GM18868 (cell line): Measurements from ENCODE around the gene LMBRD1.
"Not testable (repeated sequence)": the region's sequence is repeated elsewhere in the genome, so short reads cannot be mapped to it uniquely, and the experiment has no call there.

Experiments
- ATAC-seq: cut with Tn5 transposase; IDR thresholded peaks from one replicate; pipeline ENCODE4 v1.9.1; 2021; ENCODE audit warnings: mild to moderate bottlenecking, moderate library complexity; ENCODE audit not compliant: unreplicated experiment

LMBRD1 gene

DNA sequence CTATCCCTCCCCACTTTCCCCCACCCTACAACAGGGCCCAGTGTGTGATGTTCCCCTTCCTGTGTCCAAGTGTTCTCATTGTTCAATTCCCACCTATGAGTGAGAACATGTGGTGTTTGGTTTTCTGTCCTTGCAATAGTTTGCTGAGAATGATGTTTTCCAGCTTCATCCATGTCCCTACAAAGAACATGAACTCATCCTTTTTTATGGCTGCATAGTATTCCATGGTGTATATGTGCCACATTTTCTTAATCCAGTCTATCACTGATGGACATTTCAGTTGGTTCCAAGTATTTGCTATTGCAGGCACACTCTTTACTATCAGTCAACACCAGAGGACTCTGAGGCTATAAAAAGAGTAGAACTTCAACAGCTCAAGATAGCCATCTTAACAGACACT is 2.0 kb upstream of the LMBRD1 start:
- ATAC-seq = not testable (repeated sequence)

DNA sequence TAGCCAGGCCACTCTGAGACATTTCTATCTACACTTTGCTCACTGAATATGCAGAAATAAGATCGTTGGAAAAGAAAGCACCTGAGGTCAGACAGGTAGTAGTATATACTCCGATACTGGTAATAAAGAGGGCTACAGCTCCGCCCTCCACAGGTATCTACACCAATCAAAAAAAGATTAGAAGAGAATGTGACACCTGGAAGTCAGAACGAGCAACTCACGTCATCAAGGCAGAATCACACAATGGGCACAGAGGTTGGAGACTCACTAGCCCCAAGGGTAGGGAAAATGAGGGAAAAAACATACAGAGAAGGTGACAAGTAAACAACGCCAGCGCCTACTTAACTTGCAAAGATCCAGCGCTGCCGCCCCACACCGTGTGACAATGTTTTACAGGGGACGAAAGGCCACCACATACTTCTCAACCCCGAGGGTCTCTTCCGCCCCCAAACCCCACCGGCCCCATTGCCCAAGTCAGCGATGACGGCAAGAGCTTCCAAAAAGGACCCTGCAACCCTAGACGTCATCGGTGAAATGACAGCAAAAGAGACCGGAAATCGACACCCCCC is 653 bp downstream of the LMBRD1 start:
- ATAC-seq = peak; percentile 31

DNA sequence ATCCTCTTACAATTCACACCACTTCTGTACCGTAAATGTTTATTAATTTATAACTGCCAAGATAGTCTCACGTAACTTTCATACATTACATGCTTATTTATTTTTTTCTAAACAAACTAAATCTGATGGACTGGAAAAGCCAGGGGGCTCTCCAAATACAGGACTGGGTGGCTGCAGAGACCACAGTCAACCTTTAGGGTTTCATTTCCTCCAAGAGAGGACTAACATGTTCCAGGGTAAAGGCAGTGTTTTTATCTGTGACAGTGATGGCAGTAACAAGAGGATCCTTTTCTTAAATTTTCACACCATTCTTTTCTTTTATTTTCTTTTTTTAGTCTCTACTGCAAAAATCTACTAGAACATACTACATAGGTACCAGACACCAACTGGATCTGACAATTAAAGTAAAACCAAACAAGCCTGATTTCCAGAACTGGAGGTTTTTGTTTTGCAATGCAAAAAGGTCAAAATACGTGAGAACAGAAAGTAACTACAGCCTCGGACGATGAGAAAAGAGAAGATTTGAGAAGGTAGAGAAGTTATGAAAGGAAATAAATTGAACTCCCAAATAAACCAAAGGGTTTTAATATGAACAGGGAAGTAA is 1.2 kb downstream of the LMBRD1 start:
- ATAC-seq = peak; percentile 42

DNA sequence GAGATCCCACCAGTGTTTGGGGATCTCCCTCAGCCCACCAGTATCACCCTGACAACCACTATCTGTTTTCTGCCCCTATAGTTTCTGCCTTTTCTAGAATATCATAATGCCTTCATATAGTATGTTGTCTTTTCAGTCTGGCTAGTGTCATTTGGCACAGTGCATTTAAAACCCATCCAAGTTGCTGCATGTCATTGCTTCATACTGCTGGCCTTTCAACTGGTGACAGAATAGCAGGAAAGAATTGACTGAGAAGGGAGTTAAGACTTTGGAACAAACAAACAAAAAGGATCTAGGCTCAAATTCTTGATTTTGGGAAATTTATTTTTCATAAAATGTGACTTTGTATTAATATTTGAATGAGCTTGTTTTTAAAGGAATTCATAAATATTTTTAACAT is 4.5 kb downstream of the LMBRD1 start:
- ATAC-seq = no peak

GRCh38 chr6:69791065-69791471 is 5.7 kb downstream of the LMBRD1 start:
- ATAC-seq = peak; percentile 35

GRCh38 chr6:69790629-69791028 is 6.2 kb downstream of the LMBRD1 start:
- ATAC-seq = no peak

GRCh38 chr6:69789578-69789977 is 7.2 kb downstream of the LMBRD1 start:
- no peak for ATAC-seq

- not testable (repeated sequence) for ATAC-seq
These were observed 9.4 kb downstream of the LMBRD1 start for GRCh38 chr6:69787436-69787835.

GRCh38 chr6:69785697-69786096 is 11.1 kb downstream of the LMBRD1 start:
- no peak for ATAC-seq

GRCh38 chr6:69784595-69785377 is 12.0 kb downstream of the LMBRD1 start:
- ATAC-seq = peak; percentile 93

- ATAC-seq = no peak
These were observed 13.7 kb downstream of the LMBRD1 start for GRCh38 chr6:69783108-69783507.

DNA sequence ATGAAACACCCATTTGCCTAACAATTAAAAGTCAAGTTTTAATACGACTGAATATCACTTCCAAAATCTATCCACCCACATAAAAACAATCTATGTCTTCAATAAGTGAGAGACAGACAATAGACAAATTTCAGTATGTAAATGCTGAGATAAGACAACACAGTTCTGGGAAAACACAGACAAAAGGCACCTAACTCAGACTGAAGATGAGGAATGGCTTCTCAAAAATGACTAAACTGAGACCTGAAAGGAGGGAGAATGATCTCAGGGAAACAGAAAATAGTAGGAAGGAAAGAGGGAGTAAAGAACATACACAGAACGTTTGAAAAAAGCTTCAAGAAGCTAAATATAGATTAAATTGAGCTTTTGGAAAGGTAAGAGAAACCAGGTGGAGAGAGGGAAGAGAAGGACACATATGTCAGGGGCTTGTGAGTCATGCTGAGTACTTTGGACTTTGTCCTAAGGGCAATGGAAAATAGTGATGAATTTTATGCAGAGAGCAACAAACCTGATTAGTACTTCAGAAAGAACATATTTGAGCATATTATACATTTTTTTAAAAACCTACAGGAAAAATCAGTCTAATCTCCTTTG is 16.1 kb downstream of the LMBRD1 start:
- ATAC-seq = no peak

GRCh38 chr6:69775941-69776340 is 20.9 kb downstream of the LMBRD1 start:
- no peak for ATAC-seq

DNA sequence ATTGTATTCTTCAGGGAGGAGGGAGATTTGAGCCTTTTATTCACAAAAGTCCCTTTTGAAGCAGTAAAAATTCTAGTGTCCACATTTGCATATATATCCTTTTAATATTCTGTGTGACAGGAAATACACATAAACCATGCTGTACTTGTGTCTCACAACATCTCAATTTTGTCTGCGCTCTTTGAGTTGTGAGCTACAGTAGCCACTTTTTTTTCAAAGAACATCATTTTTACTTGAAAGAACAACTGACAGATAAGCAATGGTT is 21.3 kb downstream of the LMBRD1 start:
- ATAC-seq = no peak

GRCh38 chr6:69774740-69775584 is 21.8 kb downstream of the LMBRD1 start:
- no peak for ATAC-seq

- no peak for ATAC-seq
These were observed 25.5 kb downstream of the LMBRD1 start for GRCh38 chr6:69771158-69771906.

- ATAC-seq = no peak
These were observed 28.1 kb downstream of the LMBRD1 start for GRCh38 chr6:69768664-69769063.

DNA sequence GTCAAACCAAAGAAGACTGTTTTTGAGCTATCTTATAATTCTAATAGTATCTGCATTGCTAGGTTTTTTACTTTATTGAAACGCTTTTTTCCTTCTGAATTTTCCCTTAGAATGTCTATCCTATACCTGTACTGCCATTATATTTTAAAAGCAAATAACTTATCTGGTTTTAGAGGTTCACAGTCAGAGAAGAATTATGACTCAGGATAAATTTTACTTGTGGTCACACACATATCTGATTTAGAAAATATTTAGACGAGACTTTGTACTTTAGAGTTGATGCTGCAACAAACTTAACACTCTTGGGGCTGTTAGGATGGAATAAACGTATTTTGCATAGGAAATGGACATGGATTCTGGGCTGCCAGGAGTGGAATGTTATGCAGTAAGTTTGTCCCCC is 33.0 kb downstream of the LMBRD1 start:
- ATAC-seq = no peak

GRCh38 chr6:69761853-69762252 is 35.0 kb downstream of the LMBRD1 start:
- no peak for ATAC-seq

GRCh38 chr6:69758214-69758613 is 38.6 kb downstream of the LMBRD1 start:
- no peak for ATAC-seq

GRCh38 chr6:69756907-69757306 is 39.9 kb downstream of the LMBRD1 start:
- no peak for ATAC-seq
